G401.6 (cell line): ENCODE results near the gene RAP1GAP2.

ENCODE experiments used
- FAIRE-seq: peaks from 2 replicates; lab custom pipeline; 2012; peaks lifted over from hg19 to GRCh38; lab: Jason Lieb, UNC

Gene RAP1GAP2

GRCh38 chr17:2786176-2786881 lies 9.9 kb upstream of the RAP1GAP2 start:
- FAIRE-seq = peak; percentile 97

GRCh38 chr17:2789700-2790099 lies 6.5 kb upstream of the RAP1GAP2 start:
- no peak for FAIRE-seq

GRCh38 chr17:2792366-2793169 lies 3.7 kb upstream of the RAP1GAP2 start:
- no peak for FAIRE-seq

GRCh38 chr17:2794111-2794803 lies 2.0 kb upstream of the RAP1GAP2 start:
- FAIRE-seq = no peak

GRCh38 chr17:2795441-2796163 lies 636 bp upstream of the RAP1GAP2 start:
- no peak for FAIRE-seq

GRCh38 chr17:2797226-2797625 lies 988 bp downstream of the RAP1GAP2 start:
- no peak for FAIRE-seq

GRCh38 chr17:2797637-2798036 lies 1.4 kb downstream of the RAP1GAP2 start:
- FAIRE-seq = no peak

GRCh38 chr17:2798188-2798587 lies 1.9 kb downstream of the RAP1GAP2 start:
- no peak for FAIRE-seq

- no peak for FAIRE-seq
Observed at GRCh38 chr17:2798678-2799077, 2.4 kb downstream of the RAP1GAP2 start.

- no peak for FAIRE-seq
Observed at GRCh38 chr17:2799653-2800052, 3.4 kb downstream of the RAP1GAP2 start.

GRCh38 chr17:2800367-2800766 lies 4.1 kb downstream of the RAP1GAP2 start:
- FAIRE-seq = no peak

- no peak for FAIRE-seq
Observed at GRCh38 chr17:2801841-2802240, 5.6 kb downstream of the RAP1GAP2 start.

GRCh38 chr17:2802574-2802973 lies 6.3 kb downstream of the RAP1GAP2 start:
- no peak for FAIRE-seq

- no peak for FAIRE-seq
Observed at GRCh38 chr17:2803386-2803785, 7.1 kb downstream of the RAP1GAP2 start.

- no peak for FAIRE-seq
Observed at GRCh38 chr17:2803971-2804370, 7.7 kb downstream of the RAP1GAP2 start.

GRCh38 chr17:2804912-2805311 lies 8.7 kb downstream of the RAP1GAP2 start:
- FAIRE-seq = no peak

GRCh38 chr17:2805961-2806360 lies 9.7 kb downstream of the RAP1GAP2 start:
- FAIRE-seq = no peak

- no peak for FAIRE-seq
Observed at GRCh38 chr17:2808367-2809335, 12.4 kb downstream of the RAP1GAP2 start.

GRCh38 chr17:2809337-2809736 lies 13.1 kb downstream of the RAP1GAP2 start:
- no peak for FAIRE-seq

GRCh38 chr17:2814049-2814448 lies 17.8 kb downstream of the RAP1GAP2 start:
- FAIRE-seq = no peak
